Measurements from ENCODE around the gene RIPOR3. TPM values are rescaled to one million over a fixed set of nuclear protein-coding genes. Genes with fewer than 3 reads are reported as not detected.

Gene RIPOR3
- polyA plus RNA-seq, 1 of the 3 experiments (the other 2 are of a cell fraction), result 1.2 TPM

GRCh38 chr20:50689864-50690649 is 1.3 kb downstream of the RIPOR3 start:
- Histone ChIP-seq H3K27me3 (ENCODE audit: insufficient read depth) (no peaks in the 10 kb centered on the region), H3K4me1 (ENCODE audit: control insufficient read depth in 1 of 2, insufficient read depth in 2 of 2, low read depth in 1 of 2, low read length in 1 of 2) (peaks cover 18 to 30% of the 10 kb centered on the region in 2 experiments), H3F3A (replicated peaks; ENCODE audit: insufficient read depth) (no peaks in the 10 kb centered on the region), H3K9me2 (no peaks in the 10 kb centered on the region), H3K4me3 (ENCODE audit: low read depth in 2 of 2, low read length in 1 of 2) (peak overlapping the region in 1 of 2 experiments; percentile 33; a peak in 1 of 4 replicates), H4K20me1 (ENCODE audit: insufficient read depth) (no peaks in the 10 kb centered on the region), H3K27ac (ENCODE audit: low read depth in 2 of 2, low read length in 1 of 2) (no peak overlapping the region), H2AFZ (ENCODE audit: low read depth) (no peak overlapping the region), H3K79me2 (ENCODE audit: insufficient read depth) (no peaks in the 10 kb centered on the region), H3K36me3 (replicated peaks in 1 of 2; ENCODE audit: control insufficient read depth in 1 of 2, insufficient read depth in 2 of 2, low read length in 1 of 2) (no peaks in the 10 kb centered on the region), H3K4me2 (no peak overlapping the region), H3K9me3 (no peaks in the 10 kb centered on the region), H3K9ac (no peak overlapping the region)
- ChIA-PET POLR2A (interaction anchor here (0.5 to 1.4 kb wide), 3 partner anchors 10 to 101 kb away, joined by 3 to 5 read pairs (median 5); no protein-coding TSS in a partner anchor), CTCF (interaction anchor here (0.6 to 2.5 kb wide), 10 partner anchors 15 to 504 kb away, joined by 3 to 13 read pairs (median 4); partner anchors contain the start of gene ADNP)
- TF ChIP-seq GATA2 (CRISPR knock-in tag; IDR thresholded peaks at IDR 0.05), result peak; percentile 99
- TF ChIP-seq TEAD4 (IDR thresholded peaks at IDR 0.05; ENCODE audit: borderline replicate concordance, insufficient read depth), result no peak
- TF ChIP-seq MAX (IDR thresholded peaks at IDR 0.05; ENCODE audit: low read depth), result no peak
- TF ChIP-seq NRF1 (IDR thresholded peaks at IDR 0.05; ENCODE audit: low read depth, low read length), result no peak
- no peak for TF ChIP-seq MEF2A (IDR thresholded peaks at IDR 0.05; ENCODE audit: borderline replicate concordance, low read depth)
- no peak for TF ChIP-seq NFIC (IDR thresholded peaks at IDR 0.05; ENCODE audit: borderline replicate concordance)
- TF ChIP-seq YY1 (IDR thresholded peaks at IDR 0.05; ENCODE audit: low read depth), result no peak
- TF ChIP-seq FOXJ3 (CRISPR knock-in tag; IDR thresholded peaks at IDR 0.05), result peak; percentile 63; the same call in 1 of the 2 replicates
- peak; percentile 45; the same call in 1 of the 2 replicates for TF ChIP-seq TCF12 (IDR thresholded peaks at IDR 0.05)
- no peak for TF ChIP-seq FOXM1 (IDR thresholded peaks at IDR 0.05; ENCODE audit: low read depth)
- peak; percentile 82 for TF ChIP-seq CHD2 (IDR thresholded peaks at IDR 0.05; ENCODE audit: low read length, partially characterized antibody)
- no peak for TF ChIP-seq IRF3 (IDR thresholded peaks at IDR 0.05; ENCODE audit: low read depth, low read length)
- TF ChIP-seq EP300 (IDR thresholded peaks at IDR 0.05; ENCODE audit: borderline replicate concordance in 1 of 2, low read depth in 1 of 2, low read length in 1 of 2), result peak in 1 of 2 experiments; percentile 96; a peak in 2 of 4 replicates
- TF ChIP-seq SMC3 (IDR thresholded peaks at IDR 0.05; ENCODE audit: low read depth, low read length), result no peak
- peak; percentile 90 for TF ChIP-seq RCOR1 (IDR thresholded peaks at IDR 0.05; ENCODE audit: low read length)
- TF ChIP-seq MXI1 (IDR thresholded peaks at IDR 0.05; ENCODE audit: low read depth, low read length), result peak; percentile 62; the same call in 1 of the 2 replicates
- 13% methylated on average over 9 of the region's 10 CpGs for WGBS (ENCODE audit: low lambda C conversion rate)
- DNase-seq, result peak; percentile 82

Measured in SK-N-SH (cell line).